Thymus (tissue), 11 donors: ENCODE measurements around the gene MAPK4. TPM values are rescaled to one million over a fixed set of nuclear protein-coding genes. Genes with fewer than 3 reads are reported as not detected.
"Not testable (repeated sequence)": the region's sequence is repeated elsewhere in the genome, so short reads cannot be mapped to it uniquely, and the experiment has no call there.

ENCODE experiments used
- DNase-seq, 9 donors: peaks; one replicate each; pipeline ENCODE4 v3.0.0-alpha.2; 2013; ENCODE audit warnings: low spot score in 9 of 9, low read depth in 6 of 9, missing footprints in 1 of 9
- H3K27ac ChIP-seq, 2 donors: one replicate each; pipeline ENCODE4 v1.5.1; 2013; ENCODE audit warnings: control low read depth in 1 of 2, low read depth in 1 of 2, low read length in 1 of 2, mild to moderate bottlenecking in 1 of 2, moderate library complexity in 1 of 2
- H3K27me3 ChIP-seq, 2 donors: one replicate each; pipeline ENCODE4 v1.5.1; 2013; ENCODE audit warnings: low read length in 1 of 2; ENCODE audit not compliant: control insufficient read depth in 2 of 2, insufficient read depth in 1 of 2
- H3K36me3 ChIP-seq, 2 donors: one replicate each; pipeline ENCODE4 v1.5.1; 2013; ENCODE audit warnings: low read length in 1 of 2, mild to moderate bottlenecking in 1 of 2, moderate library complexity in 1 of 2; ENCODE audit not compliant: control insufficient read depth in 2 of 2, insufficient read depth in 2 of 2
- H3K4me1 ChIP-seq, 2 donors: one replicate each; pipeline ENCODE4 v1.5.1; 2013; ENCODE audit warnings: low read length in 2 of 2; ENCODE audit not compliant: control insufficient read depth in 2 of 2, insufficient read depth in 2 of 2
- H3K4me3 ChIP-seq, 2 donors: one replicate each; pipeline ENCODE4 v1.5.1; 2013; ENCODE audit warnings: low read length in 2 of 2, control low read depth in 1 of 2, mild to moderate bottlenecking in 1 of 2
- H3K9me3 ChIP-seq, 2 donors: one replicate each; pipeline ENCODE4 v1.5.1; 2013; ENCODE audit warnings: low read length in 1 of 2, mild to moderate bottlenecking in 1 of 2; ENCODE audit not compliant: control insufficient read depth in 2 of 2, insufficient read depth in 1 of 2
- WGBS: extraction: QIAGEN DNeasy Blood & Tissue Kit; methylation state at CpG from one replicate; pipeline ENCODE4 v1.1.7; 2013; 5-methylcytosine and 5-hydroxymethylcytosine counted together
- polyA plus RNA-seq: library from polyadenylated mRNA; stranded (reverse); fragments of 200-250 nt; gene quantifications from one replicate; pipeline ENCODE4 v1.2.3, GENCODE V29; 2013
- total RNA-seq: library from RNA; stranded (reverse); fragments of 120-200 nt; gene quantifications from one replicate; pipeline ENCODE4 v1.2.4, GENCODE V29; 2013
- donor health status: healthy.

Gene MAPK4
- total and polyA plus RNA-seq, 2 donors = 3.1 to 6.9 TPM

DNA sequence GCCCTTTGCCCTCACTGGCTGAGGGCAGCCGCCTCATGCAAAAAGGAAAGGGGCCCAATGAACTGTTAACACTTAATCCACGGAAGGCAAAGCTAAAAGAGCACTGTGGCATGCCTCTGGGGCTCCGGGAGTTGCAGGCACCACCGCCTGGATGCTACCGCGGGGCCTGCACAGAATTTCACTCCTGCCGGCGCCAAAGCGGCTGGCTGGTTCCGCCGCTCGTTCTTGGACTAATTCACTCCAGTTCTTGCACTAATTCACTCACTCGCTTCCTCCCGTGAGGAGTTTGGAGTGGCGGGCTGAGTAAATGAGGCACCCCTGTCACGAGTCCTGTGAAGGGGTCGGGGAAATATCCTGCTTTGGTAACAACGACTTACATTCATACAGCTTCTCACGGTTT, 14.0 kb upstream of the MAPK4 start:
- Histone ChIP-seq H3K27me3 (no peaks in the 10 kb centered on the region), H3K4me3 (no peak overlapping the region), H3K27ac (no peak overlapping the region), H3K36me3 (no peaks in the 10 kb centered on the region), H3K9me3 (no peaks in the 10 kb centered on the region), H3K4me1 (no peaks in the 10 kb centered on the region)
- DNase-seq = no peak
- WGBS = 88% methylated on average over 19 of the region's 19 CpGs

GRCh38 chr18:50548160-50548559, 11.7 kb upstream of the MAPK4 start:
- H3K36me3 ChIP-seq = no peaks in the 10 kb centered on the region
- no peak for DNase-seq
- no peak overlapping the region for H3K27ac ChIP-seq
- H3K4me3 ChIP-seq = no peak overlapping the region
- 93% methylated on average over 1 of the region's 1 CpG for WGBS
- no peaks in the 10 kb centered on the region for H3K4me1 ChIP-seq
- no peaks in the 10 kb centered on the region for H3K9me3 ChIP-seq
- no peaks in the 10 kb centered on the region for H3K27me3 ChIP-seq

GRCh38 chr18:50551651-50552050, 8.2 kb upstream of the MAPK4 start:
- not testable (repeated sequence) for H3K27me3 ChIP-seq, H3K4me1 ChIP-seq, H3K9me3 ChIP-seq, H3K36me3 ChIP-seq, H3K27ac ChIP-seq, DNase-seq, H3K4me3 ChIP-seq
- WGBS = 16% methylated on average over 1 of the region's 1 CpG

- Histone ChIP-seq H3K36me3 (no peaks in the 10 kb centered on the region), H3K4me3 (no peak overlapping the region), H3K4me1 (peaks cover 0 to 4% of the 10 kb centered on the region in 2 donors), H3K27me3 (peaks cover 38 to 55% of the 10 kb centered on the region in 2 donors), H3K9me3 (no peaks in the 10 kb centered on the region), H3K27ac (no peak overlapping the region)
- no peak for DNase-seq
- WGBS = 72% methylated on average over 10 of the region's 10 CpGs
Observed at GRCh38 chr18:50558157-50558556, 1.7 kb upstream of the MAPK4 start.

- Histone ChIP-seq H3K27ac (no peak overlapping the region), H3K4me1 (peaks cover 0 to 4% of the 10 kb centered on the region in 2 donors), H3K36me3 (no peaks in the 10 kb centered on the region), H3K9me3 (no peaks in the 10 kb centered on the region), H3K27me3 (peaks cover 38 to 64% of the 10 kb centered on the region in 2 donors), H3K4me3 (peak overlapping the region in 1 of 2 donors; percentile 41)
- DNase-seq = no peak
- WGBS = 13% methylated on average over 53 of the region's 53 CpGs
Observed at GRCh38 chr18:50558948-50559751, 737 bp upstream of the MAPK4 start.

GRCh38 chr18:50560681-50561629, 1.1 kb downstream of the MAPK4 start:
- peaks cover 0 to 4% of the 10 kb centered on the region in 2 donors for H3K4me1 ChIP-seq
- H3K27me3 ChIP-seq = peaks cover 38 to 66% of the 10 kb centered on the region in 2 donors
- no peak overlapping the region for H3K27ac ChIP-seq
- H3K36me3 ChIP-seq = no peaks in the 10 kb centered on the region
- no peaks in the 10 kb centered on the region for H3K9me3 ChIP-seq
- H3K4me3 ChIP-seq = peak overlapping the region; percentile 38 to 41
- DNase-seq = no peak
- 7% methylated on average over 49 of the region's 49 CpGs for WGBS

DNA sequence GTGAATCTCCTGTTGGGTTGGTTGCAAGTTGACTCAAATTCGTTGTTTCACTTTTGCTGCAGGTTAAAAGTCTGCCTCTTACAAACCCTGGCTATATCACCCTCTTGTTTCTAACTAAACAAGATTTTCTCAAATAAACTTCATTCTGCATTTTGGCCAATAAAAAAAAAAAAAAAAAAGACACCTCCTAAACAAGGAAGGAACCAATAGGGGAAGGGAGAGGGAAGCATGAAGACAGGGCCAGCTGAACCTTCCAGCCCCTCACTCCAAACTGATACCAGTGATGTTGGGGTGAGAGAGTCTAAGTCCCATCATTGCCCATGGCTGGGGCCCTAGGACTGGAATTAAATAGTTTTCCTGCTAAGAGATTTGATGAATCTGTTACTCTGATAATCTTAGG, 2.4 kb downstream of the MAPK4 start:
- peaks cover 38 to 60% of the 10 kb centered on the region in 2 donors for H3K27me3 ChIP-seq
- 100% methylated on average over 1 of the region's 1 CpG for WGBS
- DNase-seq = not testable (repeated sequence)

DNA sequence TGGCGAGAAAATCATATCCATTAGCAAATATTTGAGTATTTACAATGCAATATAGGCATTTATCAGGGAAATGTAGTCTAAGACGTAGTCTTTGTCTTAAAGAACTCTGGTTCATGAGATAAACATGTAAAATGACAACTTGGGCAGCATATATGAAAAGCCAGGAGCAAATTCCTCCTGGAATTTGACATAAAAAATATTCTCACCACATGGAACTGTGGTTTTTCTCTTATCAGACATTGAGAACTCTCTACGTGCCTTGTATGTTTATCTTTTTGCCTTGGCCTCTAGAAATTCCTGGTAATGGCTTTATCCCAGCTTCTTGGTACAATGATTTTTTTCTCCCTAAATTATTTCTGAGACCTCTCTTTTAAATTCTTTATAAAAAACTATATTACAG, 2.8 kb downstream of the MAPK4 start:
- 81% methylated on average over 3 of the region's 3 CpGs for WGBS
- Histone ChIP-seq H3K27me3 (peaks cover 36 to 56% of the 10 kb centered on the region in 2 donors), H3K27ac (no peak overlapping the region), H3K4me3 (no peak overlapping the region), H3K9me3 (no peaks in the 10 kb centered on the region), H3K36me3 (no peaks in the 10 kb centered on the region), H3K4me1 (peaks cover 0 to 4% of the 10 kb centered on the region in 2 donors)
- DNase-seq = no peak

More for the DNA sequence above, 2.4 kb downstream of the MAPK4 start:
- H3K27ac ChIP-seq = peak overlapping the region in 1 of 2 donors; percentile 42
- not testable (repeated sequence) for H3K36me3 ChIP-seq, H3K9me3 ChIP-seq, H3K4me1 ChIP-seq, H3K4me3 ChIP-seq

GRCh38 chr18:50563376-50563775, 3.5 kb downstream of the MAPK4 start:
- Histone ChIP-seq H3K27me3 (peaks cover 32 to 49% of the 10 kb centered on the region in 2 donors), H3K9me3 (no peaks in the 10 kb centered on the region), H3K27ac (no peak overlapping the region), H3K4me3 (no peak overlapping the region), H3K36me3 (no peaks in the 10 kb centered on the region), H3K4me1 (peaks cover 0 to 4% of the 10 kb centered on the region in 2 donors)
- 83% methylated on average over 3 of the region's 3 CpGs for WGBS
- no peak for DNase-seq
